ENCODE data around the gene ABCA4. TPM values are rescaled to one million over a fixed set of nuclear protein-coding genes. Genes with fewer than 3 reads are reported as not detected.
"Not testable (repeated sequence)": the region's sequence is repeated elsewhere in the genome, so short reads cannot be mapped to it uniquely, and the experiment has no call there.

The ABCA4 gene
- polyA plus RNA-seq, 1 experiment, result 0.17 TPM

DNA sequence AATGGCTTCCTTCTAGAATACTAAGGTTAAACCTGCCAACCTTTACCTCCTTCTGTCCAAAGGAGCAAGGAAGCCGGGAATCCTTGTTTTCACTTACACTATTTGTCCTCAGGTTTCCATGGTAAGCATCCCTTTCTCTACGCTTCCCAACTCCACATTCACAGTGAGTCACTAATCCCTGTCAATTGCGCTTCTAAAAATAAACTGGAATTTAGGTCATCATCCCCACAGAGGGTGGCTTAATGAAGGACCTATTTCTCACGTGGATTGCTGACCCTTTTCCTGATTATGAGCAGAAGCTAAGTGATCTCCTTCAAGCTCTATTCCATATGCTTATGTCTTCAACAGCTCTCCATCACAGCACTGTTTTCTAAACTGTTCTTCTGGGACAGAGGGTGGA lies 39.9 kb upstream of the ABCA4 start:
- CTCF ChIA-PET, result interaction anchor here (1.3 kb wide), 1 partner anchor 99 kb away, joined by 3 read pairs; no protein-coding TSS in a partner anchor
- Histone ChIP-seq H3K4me3 (ENCODE audit: low read depth, low read length) (no peak overlapping the region), H3K9me3 (ENCODE audit: control insufficient read depth, insufficient read depth, low read length) (peaks cover under 1% of the 10 kb centered on the region), H3K27ac (ENCODE audit: low read depth, low read length) (no peak overlapping the region), H3K27me3 (ENCODE audit: control insufficient read depth, insufficient read depth, low read length) (no peaks in the 10 kb centered on the region)
- peak; percentile 30 for DNase-seq (ENCODE audit: low read depth, low spot score)
- POLR2A ChIA-PET, result no interaction called here
- TF ChIP-seq, protein P1, sequence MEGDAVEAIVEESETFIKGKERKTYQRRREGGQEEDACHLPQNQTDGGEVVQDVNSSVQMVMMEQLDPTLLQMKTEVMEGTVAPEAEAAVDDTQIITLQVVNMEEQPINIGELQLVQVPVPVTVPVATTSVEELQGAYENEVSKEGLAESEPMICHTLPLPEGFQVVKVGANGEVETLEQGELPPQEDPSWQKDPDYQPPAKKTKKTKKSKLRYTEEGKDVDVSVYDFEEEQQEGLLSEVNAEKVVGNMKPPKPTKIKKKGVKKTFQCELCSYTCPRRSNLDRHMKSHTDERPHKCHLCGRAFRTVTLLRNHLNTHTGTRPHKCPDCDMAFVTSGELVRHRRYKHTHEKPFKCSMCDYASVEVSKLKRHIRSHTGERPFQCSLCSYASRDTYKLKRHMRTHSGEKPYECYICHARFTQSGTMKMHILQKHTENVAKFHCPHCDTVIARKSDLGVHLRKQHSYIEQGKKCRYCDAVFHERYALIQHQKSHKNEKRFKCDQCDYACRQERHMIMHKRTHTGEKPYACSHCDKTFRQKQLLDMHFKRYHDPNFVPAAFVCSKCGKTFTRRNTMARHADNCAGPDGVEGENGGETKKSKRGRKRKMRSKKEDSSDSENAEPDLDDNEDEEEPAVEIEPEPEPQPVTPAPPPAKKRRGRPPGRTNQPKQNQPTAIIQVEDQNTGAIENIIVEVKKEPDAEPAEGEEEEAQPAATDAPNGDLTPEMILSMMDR (IDR thresholded peaks at IDR 0.05; ENCODE audit: low read depth, low read length), result no peak

DNA sequence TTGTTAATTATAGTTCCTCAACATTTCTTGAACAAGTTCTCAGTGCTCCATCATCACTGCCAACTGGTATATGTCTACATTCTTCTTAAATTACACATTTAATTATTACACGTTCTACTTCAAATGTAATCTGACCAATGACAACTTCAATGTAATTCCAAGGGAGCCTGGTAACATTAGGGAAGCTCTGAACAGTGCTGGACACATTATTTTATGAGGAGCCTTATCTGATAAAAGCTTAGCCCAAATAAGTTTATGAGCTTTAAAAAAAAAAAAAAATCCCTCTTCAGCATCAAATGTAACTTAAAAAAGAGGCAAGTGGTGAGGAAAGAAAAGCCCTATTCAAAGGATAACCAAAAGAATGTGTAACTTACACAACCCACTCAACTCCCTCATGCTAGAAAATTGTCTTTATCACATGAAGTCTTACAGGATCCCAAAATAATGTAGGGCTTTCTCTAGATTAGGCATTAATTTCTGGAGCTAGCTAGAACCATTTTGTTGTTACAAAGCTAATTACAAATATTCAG lies 35.2 kb upstream of the ABCA4 start:
- ChIA-PET POLR2A (no interaction called here), CTCF (interaction anchor here (0.6 to 0.9 kb wide), 2 partner anchors 34 to 179 kb away, joined by 3 read pairs; no protein-coding TSS in a partner anchor)
- H3K27me3 ChIP-seq (ENCODE audit: control insufficient read depth, insufficient read depth, low read length), result no peaks in the 10 kb centered on the region
- H3K4me3 ChIP-seq (ENCODE audit: low read depth, low read length), result no peak overlapping the region
- no peak overlapping the region for H3K27ac ChIP-seq (ENCODE audit: low read depth, low read length)
- DNase-seq (ENCODE audit: low read depth, low spot score), result no peak
- H3K9me3 ChIP-seq (ENCODE audit: control insufficient read depth, insufficient read depth, low read length), result no peaks in the 10 kb centered on the region
- TF ChIP-seq, protein P1 (IDR thresholded peaks at IDR 0.05; ENCODE audit: low read depth, low read length), result no peak

DNA sequence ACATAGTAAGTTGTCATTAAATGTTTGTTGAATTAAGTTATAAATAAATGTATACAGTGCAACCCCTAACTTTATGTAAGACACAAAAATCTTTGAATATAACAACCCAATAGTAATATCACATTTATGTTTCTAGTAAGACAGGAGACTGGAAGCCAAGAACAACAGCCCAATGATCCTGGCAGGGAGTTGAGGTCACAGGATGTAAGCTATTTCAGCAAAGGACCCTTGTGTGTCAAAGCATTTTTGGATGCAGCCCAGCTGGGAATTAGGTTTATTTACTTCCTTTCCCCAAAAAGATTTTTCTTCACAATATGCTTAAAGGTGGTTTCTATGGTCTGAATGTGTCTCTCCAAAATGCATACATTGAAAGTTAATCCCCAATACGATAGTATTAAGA lies 34.0 kb upstream of the ABCA4 start:
- ChIA-PET CTCF (interaction anchor here (1.1 to 1.4 kb wide), 2 partner anchors 93 to 180 kb away, joined by 3 read pairs; no protein-coding TSS in a partner anchor), POLR2A (interaction anchor here (1.1 kb wide), 1 partner anchor 93 kb away, joined by 3 read pairs; no protein-coding TSS in a partner anchor)
- TF ChIP-seq, protein P1 (IDR thresholded peaks at IDR 0.05; ENCODE audit: low read depth, low read length), result no peak
- Histone ChIP-seq H3K4me3 (ENCODE audit: low read depth, low read length) (no peak overlapping the region), H3K27me3 (ENCODE audit: control insufficient read depth, insufficient read depth, low read length) (no peaks in the 10 kb centered on the region), H3K9me3 (ENCODE audit: control insufficient read depth, insufficient read depth, low read length) (no peaks in the 10 kb centered on the region), H3K27ac (ENCODE audit: low read depth, low read length) (no peak overlapping the region)
- DNase-seq (ENCODE audit: low read depth, low spot score), result no peak

DNA sequence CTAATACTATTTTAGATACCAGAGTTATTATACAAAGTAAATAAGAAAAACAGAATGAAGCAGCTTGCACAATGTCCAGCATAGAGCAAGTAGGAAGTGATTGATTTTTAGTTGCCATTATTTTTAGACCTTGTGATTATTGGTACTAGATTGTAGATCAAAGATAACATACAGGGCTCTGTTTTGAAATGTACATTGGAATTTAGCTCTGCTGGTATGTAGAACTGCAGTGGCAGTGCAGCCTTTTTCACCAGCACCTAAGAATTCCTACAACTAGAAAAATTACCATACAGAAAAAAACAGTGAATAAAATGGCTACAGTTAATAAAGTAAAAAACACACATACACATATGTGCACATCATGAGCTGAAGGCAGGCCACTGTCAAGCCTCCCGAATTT lies 32.2 kb upstream of the ABCA4 start:
- ChIA-PET CTCF (no interaction called here), POLR2A (no interaction called here)
- H3K27ac ChIP-seq (ENCODE audit: low read depth, low read length), result no peak overlapping the region

DNA sequence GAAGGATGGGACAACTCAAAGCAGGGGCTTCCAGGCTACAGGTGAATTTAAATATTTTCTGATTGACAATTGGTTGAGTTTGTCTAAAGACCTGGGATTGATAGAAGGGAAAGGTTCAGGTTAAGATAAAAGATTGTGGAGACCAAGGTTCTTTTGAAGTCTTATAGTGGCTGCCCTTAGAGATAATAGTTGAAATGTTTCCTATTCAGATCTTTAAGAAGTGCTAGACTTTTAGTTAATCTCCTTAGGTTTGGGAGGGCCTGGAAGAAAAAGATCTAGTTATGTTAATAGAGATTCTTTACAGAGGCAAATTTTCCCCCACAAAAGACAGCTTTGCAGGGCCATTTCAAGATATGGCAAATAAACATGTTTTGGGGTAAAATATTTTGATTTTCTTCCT lies 28.2 kb upstream of the ABCA4 start:
- CTCF ChIA-PET, result interaction anchor here (1.0 kb wide), 1 partner anchor 186 kb away, joined by 6 read pairs; no protein-coding TSS in a partner anchor
- H3K4me3 ChIP-seq (ENCODE audit: low read depth, low read length); DNase-seq (ENCODE audit: low read depth, low spot score); POLR2A ChIA-PET; H3K27ac ChIP-seq (ENCODE audit: low read depth, low read length); H3K9me3 ChIP-seq (ENCODE audit: control insufficient read depth, insufficient read depth, low read length); H3K27me3 ChIP-seq (ENCODE audit: control insufficient read depth, insufficient read depth, low read length): not testable (repeated sequence)

More for the DNA sequence above, 32.2 kb upstream of the ABCA4 start:
- no peaks in the 10 kb centered on the region for H3K27me3 ChIP-seq (ENCODE audit: control insufficient read depth, insufficient read depth, low read length)
- DNase-seq (ENCODE audit: low read depth, low spot score), result no peak
- no peak overlapping the region for H3K4me3 ChIP-seq (ENCODE audit: low read depth, low read length)
- TF ChIP-seq, protein P1 (IDR thresholded peaks at IDR 0.05; ENCODE audit: low read depth, low read length), result no peak
- no peaks in the 10 kb centered on the region for H3K9me3 ChIP-seq (ENCODE audit: control insufficient read depth, insufficient read depth, low read length)
